Activated effector memory CD4-positive, alpha-beta T cell treated with Interleukin-2 at 50 U/mL for 16 hours (primary cell): Measurements from ENCODE around the gene METTL13.
A peak's percentile ranks its signal among the peaks of the same experiment; 100 is the strongest.

Source experiments
- DNase-seq: peaks from one replicate; pipeline ENCODE4 v3.0.0-alpha.2; 2020

Gene METTL13

GRCh38 chr1:171781176-171781875 is at the start of gene METTL13:
METTL13 (plus strand) TSS chr1:171781660; CDS start chr1:171781968, 308 bp downstream.
- DNase-seq, result peak; percentile 98

GRCh38 chr1:171736196-171736595 is 45.3 kb upstream of the METTL13 start:
- DNase-seq, result no peak

- DNase-seq, result no peak
Observed at GRCh38 chr1:171738911-171739310, 42.5 kb upstream of the METTL13 start.

GRCh38 chr1:171739656-171740055 is 41.8 kb upstream of the METTL13 start:
- no peak for DNase-seq

GRCh38 chr1:171740356-171740863 is 41.0 kb upstream of the METTL13 start:
- DNase-seq, result no peak

GRCh38 chr1:171740987-171741871 is 40.2 kb upstream of the METTL13 start:
- DNase-seq, result peak; percentile 29

GRCh38 chr1:171741872-171742576 is 39.4 kb upstream of the METTL13 start, which contains the start of gene VAMP4:
VAMP4 (minus strand) TSS chr1:171742065; CDS start chr1:171738414, 3,651 bp downstream.
- DNase-seq, result peak; percentile 83

- no peak for DNase-seq
Observed at GRCh38 chr1:171742577-171742922, 38.9 kb upstream of the METTL13 start.

GRCh38 chr1:171743081-171743870 is 38.2 kb upstream of the METTL13 start:
- DNase-seq, result no peak

- no peak for DNase-seq
Observed at GRCh38 chr1:171744986-171745385, 36.5 kb upstream of the METTL13 start.

- DNase-seq, result no peak
Observed at GRCh38 chr1:171748651-171749050, 32.8 kb upstream of the METTL13 start.

GRCh38 chr1:171751221-171751620 is 30.2 kb upstream of the METTL13 start:
- no peak for DNase-seq

GRCh38 chr1:171753182-171753581 is 28.3 kb upstream of the METTL13 start:
- DNase-seq, result no peak

GRCh38 chr1:171753685-171754352 is 27.6 kb upstream of the METTL13 start:
- DNase-seq, result no peak

- DNase-seq, result no peak
Observed at GRCh38 chr1:171754353-171754705, 27.1 kb upstream of the METTL13 start.

- no peak for DNase-seq
Observed at GRCh38 chr1:171754971-171755370, 26.5 kb upstream of the METTL13 start.

- DNase-seq, result no peak
Observed at GRCh38 chr1:171756856-171757255, 24.6 kb upstream of the METTL13 start.

GRCh38 chr1:171758011-171758410 is 23.4 kb upstream of the METTL13 start:
- no peak for DNase-seq

GRCh38 chr1:171762143-171762563 is 19.3 kb upstream of the METTL13 start:
- no peak for DNase-seq

GRCh38 chr1:171763764-171764163 is 17.7 kb upstream of the METTL13 start:
- no peak for DNase-seq

- no peak for DNase-seq
Observed at GRCh38 chr1:171769171-171769570, 12.3 kb upstream of the METTL13 start.

GRCh38 chr1:171769754-171770153 is 11.7 kb upstream of the METTL13 start:
- DNase-seq, result no peak
